LNCaP clone FGC (cell line): ENCODE results near the gene ITPRID2.

Source experiments
- DNase-seq: peaks from one replicate; pipeline ENCODE4 v3.0.0-alpha.2; 2011; ENCODE audit warnings: low read depth
- H3K4me3 ChIP-seq: 2 replicates; pipeline ENCODE4 v1.5.1; 2011; ENCODE audit warnings: mild to moderate bottlenecking, low read depth, low read length, control low read depth
- CTCF ChIP-seq: IDR thresholded peaks from 2 replicates; pipeline ENCODE4 v1.5.1; 2012; ENCODE audit warnings: mild to moderate bottlenecking; ENCODE audit not compliant: control insufficient read depth, insufficient read depth; ENCODE audit errors: extremely low read depth

ITPRID2 gene

GRCh38 chr2:181934694-181935093 is 43.2 kb downstream of the ITPRID2 start:
- no peak for DNase-seq
- no peak overlapping the region for H3K4me3 ChIP-seq
- TF ChIP-seq CTCF, result no peak

- no peak for TF ChIP-seq CTCF
- DNase-seq, result no peak
- H3K4me3 ChIP-seq, result no peak overlapping the region
These were observed 45.9 kb downstream of the ITPRID2 start for GRCh38 chr2:181937473-181937872.

GRCh38 chr2:181943411-181944124 is 52.0 kb downstream of the ITPRID2 start:
- no peak for TF ChIP-seq CTCF
- H3K4me3 ChIP-seq, result no peak overlapping the region
- DNase-seq, result no peak

- TF ChIP-seq CTCF, result no peak
- no peak for DNase-seq
These were observed 52.8 kb downstream of the ITPRID2 start for GRCh38 chr2:181944164-181944913.

GRCh38 chr2:181944914-181945291 is 53.4 kb downstream of the ITPRID2 start:
- no peak overlapping the region for H3K4me3 ChIP-seq
- no peak for TF ChIP-seq CTCF
- no peak for DNase-seq

More at GRCh38 chr2:181944164-181944913, 52.8 kb downstream of the ITPRID2 start:
- H3K4me3 ChIP-seq, result no peak overlapping the region

- no peak for DNase-seq
- no peak for TF ChIP-seq CTCF
- no peak overlapping the region for H3K4me3 ChIP-seq
These were observed 55.1 kb downstream of the ITPRID2 start for GRCh38 chr2:181946444-181947127.
